ENCODE data around the gene MTMR1. TPM values are rescaled to one million over a fixed set of nuclear protein-coding genes. Genes with fewer than 3 reads are reported as not detected.
A peak's percentile ranks its signal among the peaks of the same experiment; 100 is the strongest.

Gene MTMR1
- total RNA-seq, 1 donor from 2014 or later: 18.3 TPM

GRCh38 chrX:150768580-150769190, 75.5 kb downstream of the MTMR1 start:
- Mint-ChIP-seq H3K4me1 (no peaks in the 10 kb centered on the region), H3K9me3 (no peaks in the 10 kb centered on the region), H3K27ac (ENCODE audit: unreplicated experiment) (no peak overlapping the region), H3K36me3 (ENCODE audit: low read depth) (peaks cover 2% of the 10 kb centered on the region), H3K27me3 (ENCODE audit: low read depth) (no peaks in the 10 kb centered on the region), H3K4me3 (no peak overlapping the region)
- no peak for TF ChIP-seq CTCF (conservative IDR thresholded peaks at IDR 0.05)
- DNase-seq (ENCODE audit: low read depth, low spot score): no peak

GRCh38 chrX:150769408-150769807, 76.2 kb downstream of the MTMR1 start:
- Mint-ChIP-seq H3K27ac (ENCODE audit: unreplicated experiment) (no peak overlapping the region), H3K9me3 (no peaks in the 10 kb centered on the region), H3K36me3 (ENCODE audit: low read depth) (peaks cover 2% of the 10 kb centered on the region), H3K27me3 (ENCODE audit: low read depth) (no peaks in the 10 kb centered on the region), H3K4me3 (no peak overlapping the region), H3K4me1 (no peaks in the 10 kb centered on the region)
- DNase-seq (ENCODE audit: low read depth, low spot score): no peak
- TF ChIP-seq CTCF (conservative IDR thresholded peaks at IDR 0.05): no peak

GRCh38 chrX:150770623-150771022, 77.4 kb downstream of the MTMR1 start:
- no peaks in the 10 kb centered on the region for H3K9me3 Mint-ChIP-seq
- no peak overlapping the region for H3K4me3 Mint-ChIP-seq
- H3K27ac Mint-ChIP-seq (ENCODE audit: unreplicated experiment): no peak overlapping the region
- H3K27me3 Mint-ChIP-seq (ENCODE audit: low read depth): no peaks in the 10 kb centered on the region
- H3K36me3 Mint-ChIP-seq (ENCODE audit: low read depth): peaks cover 8% of the 10 kb centered on the region
- TF ChIP-seq CTCF (conservative IDR thresholded peaks at IDR 0.05): no peak
- no peaks in the 10 kb centered on the region for H3K4me1 Mint-ChIP-seq
- no peak for DNase-seq (ENCODE audit: low read depth, low spot score)

GRCh38 chrX:150771116-150771515, 77.9 kb downstream of the MTMR1 start:
- H3K9me3 Mint-ChIP-seq: no peaks in the 10 kb centered on the region
- peaks cover 8% of the 10 kb centered on the region for H3K36me3 Mint-ChIP-seq (ENCODE audit: low read depth)
- no peak for TF ChIP-seq CTCF (conservative IDR thresholded peaks at IDR 0.05)
- no peak overlapping the region for H3K27ac Mint-ChIP-seq (ENCODE audit: unreplicated experiment)
- DNase-seq (ENCODE audit: low read depth, low spot score): no peak
- no peaks in the 10 kb centered on the region for H3K27me3 Mint-ChIP-seq (ENCODE audit: low read depth)
- H3K4me3 Mint-ChIP-seq: no peak overlapping the region
- H3K4me1 Mint-ChIP-seq: no peaks in the 10 kb centered on the region

- H3K4me3 Mint-ChIP-seq: no peak overlapping the region
- no peaks in the 10 kb centered on the region for H3K27me3 Mint-ChIP-seq (ENCODE audit: low read depth)
- peaks cover 9% of the 10 kb centered on the region for H3K4me1 Mint-ChIP-seq
- no peak overlapping the region for H3K27ac Mint-ChIP-seq (ENCODE audit: unreplicated experiment)
- peak; percentile 81 for TF ChIP-seq CTCF (conservative IDR thresholded peaks at IDR 0.05)
- no peaks in the 10 kb centered on the region for H3K9me3 Mint-ChIP-seq
- H3K36me3 Mint-ChIP-seq (ENCODE audit: low read depth): peaks cover 8% of the 10 kb centered on the region
- DNase-seq (ENCODE audit: low read depth, low spot score): peak; percentile 82
Observed at GRCh38 chrX:150772150-150772970, 79.2 kb downstream of the MTMR1 start.
